Hematopoietic multipotent progenitor cell treated with erythropoietin and hydrocortisone succinate and interleukin-3 and kit ligand, for 8 days (in vitro differentiated cells): ENCODE data around the gene TMEM121.
A peak's percentile ranks its signal among the peaks of the same experiment; 100 is the strongest.
"Not testable (repeated sequence)": the region's sequence is repeated elsewhere in the genome, so short reads cannot be mapped to it uniquely, and the experiment has no call there.

Source experiments
- DNase-seq: peaks from one replicate; pipeline ENCODE4 v3.0.0-alpha.2; 2015

TMEM121 gene

GRCh38 chr14:105528586-105529318 is 2.4 kb downstream of the TMEM121 start:
- DNase-seq, result no peak

DNA sequence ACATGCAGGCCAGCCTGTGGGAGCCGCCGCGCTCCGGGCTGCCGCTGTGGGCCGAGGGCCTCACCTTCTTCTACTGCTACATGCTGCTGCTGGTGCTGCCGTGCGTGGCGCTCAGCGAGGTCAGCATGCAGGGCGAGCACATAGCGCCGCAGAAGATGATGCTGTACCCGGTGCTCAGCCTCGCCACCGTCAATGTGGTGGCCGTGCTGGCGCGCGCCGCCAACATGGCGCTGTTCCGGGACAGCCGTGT is 2.9 kb downstream of the TMEM121 start:
- DNase-seq, result no peak

GRCh38 chr14:105529569-105530284 is 3.3 kb downstream of the TMEM121 start:
- DNase-seq, result no peak

DNA sequence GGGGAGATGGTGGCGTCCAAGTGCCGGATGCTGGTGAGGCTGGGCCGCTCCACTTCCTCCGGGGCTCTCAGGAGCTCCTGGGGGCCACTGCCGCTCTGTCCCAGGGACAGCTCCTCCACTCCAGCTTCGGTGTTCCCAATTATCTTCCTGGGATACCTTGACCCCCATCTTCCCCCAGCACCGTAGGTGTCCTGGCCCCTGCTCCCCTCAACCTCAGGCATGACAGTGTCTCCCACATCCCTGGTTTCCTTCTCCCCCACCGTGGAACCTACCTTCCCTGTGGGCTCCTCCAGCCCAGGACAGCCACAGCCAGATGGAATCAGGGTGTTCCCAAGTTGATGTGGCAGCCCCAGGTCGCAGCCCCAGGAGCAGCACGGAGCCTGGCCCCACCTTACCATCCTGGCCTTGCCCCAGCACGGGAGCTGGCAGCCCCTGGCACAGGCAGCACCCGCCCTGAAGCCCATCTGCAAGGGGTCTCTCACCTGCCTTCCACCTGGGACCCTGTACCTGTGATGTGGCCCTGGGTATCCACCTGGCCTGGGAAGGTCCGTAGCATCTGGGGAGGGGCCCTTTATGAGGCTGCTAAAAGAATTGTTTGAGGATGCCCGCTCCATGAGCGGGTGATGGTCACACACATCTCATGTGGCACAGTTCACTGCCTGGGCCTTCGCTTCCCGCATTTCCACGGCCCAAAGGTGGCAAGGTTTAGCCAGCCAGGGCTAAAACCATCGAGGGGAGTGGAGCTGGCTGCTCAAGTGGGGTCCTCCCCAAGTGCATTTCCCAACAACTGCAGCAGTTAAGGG is 4.1 kb downstream of the TMEM121 start:
- no peak for DNase-seq

DNA sequence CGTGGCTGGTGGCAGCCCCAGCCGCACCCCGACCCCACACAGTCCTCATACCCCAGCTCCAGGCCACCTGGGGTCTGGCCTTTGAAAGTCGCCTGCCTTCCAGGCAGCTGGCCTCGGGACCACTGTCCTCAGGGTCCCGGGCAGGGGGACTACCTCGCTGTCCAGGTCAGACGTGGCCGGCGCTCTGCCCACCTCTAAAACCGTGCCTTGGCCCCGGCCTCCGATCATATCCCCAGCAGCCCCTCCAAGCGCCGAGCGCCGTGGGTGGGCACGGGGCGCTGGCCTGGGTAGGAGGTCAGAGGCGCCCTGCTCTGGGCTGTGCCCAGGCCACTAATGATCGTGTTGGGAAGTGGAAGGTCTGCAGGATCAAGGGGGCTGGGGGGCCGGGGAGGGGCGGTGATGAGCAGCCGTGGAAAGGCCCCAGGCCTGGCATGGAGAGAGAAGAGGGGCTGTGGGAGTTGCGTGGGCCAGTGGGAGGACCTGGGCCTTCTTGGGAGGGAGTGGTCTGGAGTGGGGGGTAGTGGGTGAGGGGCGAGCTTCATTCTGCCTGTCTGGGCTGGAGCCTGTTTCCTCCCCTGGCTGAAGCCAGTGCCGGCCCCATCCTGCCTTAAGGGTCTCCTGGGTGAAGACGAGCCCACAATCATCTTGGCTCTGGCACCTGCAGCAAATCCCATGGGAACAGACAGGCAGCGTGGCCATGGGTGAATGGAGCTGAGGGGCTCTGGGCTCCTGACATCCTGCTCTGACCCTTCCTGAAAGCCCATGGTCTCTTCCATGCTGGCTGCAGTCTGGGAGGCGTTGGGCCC is 4.9 kb downstream of the TMEM121 start:
- no peak for DNase-seq

DNA sequence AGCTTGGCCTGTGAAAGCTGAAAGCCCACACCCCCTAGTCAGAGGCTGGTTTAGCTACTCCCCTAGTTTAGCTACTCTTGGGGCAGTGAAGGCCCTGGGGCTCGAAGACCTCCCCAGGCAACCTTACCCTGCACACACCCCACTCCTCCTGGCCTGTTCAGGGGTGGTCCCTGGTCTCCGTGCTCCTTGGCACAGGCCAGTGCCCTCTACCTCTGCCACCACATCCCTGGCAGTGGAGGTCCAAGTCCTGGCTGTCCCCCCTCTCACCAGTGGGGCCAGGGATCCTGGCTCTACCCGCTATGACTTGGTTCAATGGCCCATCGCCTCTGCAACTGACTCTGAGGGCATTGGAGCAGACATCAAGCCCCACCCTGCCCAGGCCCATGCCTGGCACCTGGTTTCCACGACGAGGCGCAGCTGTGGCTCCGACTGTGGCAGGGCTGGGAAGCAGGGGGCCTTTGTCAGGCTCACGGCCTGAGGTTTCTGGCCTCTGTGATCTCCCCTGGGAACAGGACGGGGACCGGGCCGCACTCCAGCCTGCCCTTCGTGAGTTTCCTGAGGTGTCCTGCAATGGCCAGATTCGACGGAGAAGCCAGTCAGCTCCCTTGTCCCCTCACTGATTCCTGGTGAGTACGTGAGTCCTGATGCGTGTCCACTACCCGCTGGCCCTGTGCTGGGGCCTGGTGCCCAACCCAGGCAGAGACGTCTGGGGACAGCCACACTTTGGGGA is 5.7 kb downstream of the TMEM121 start:
- no peak for DNase-seq

DNA sequence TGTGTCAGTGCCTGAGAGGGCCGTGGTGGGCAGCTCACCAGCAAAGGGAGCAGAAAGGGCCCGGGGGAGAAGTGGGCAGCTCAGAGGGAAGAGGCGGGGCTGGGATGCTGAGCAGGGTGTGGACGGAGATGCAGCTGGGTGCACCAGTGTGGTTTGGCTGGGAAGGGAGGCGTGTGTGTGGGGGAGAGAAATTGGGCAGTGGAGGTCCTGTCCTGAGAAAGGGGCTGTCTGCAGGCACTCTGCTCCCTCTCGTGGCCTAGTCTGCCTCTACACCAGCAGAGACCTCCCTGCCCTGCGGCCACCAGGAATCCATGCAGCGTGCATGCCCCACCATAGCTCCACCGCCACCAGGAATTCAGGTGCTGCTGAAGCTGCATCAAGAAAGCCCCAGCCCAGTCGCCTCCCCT is 6.4 kb downstream of the TMEM121 start:
- DNase-seq, result no peak

GRCh38 chr14:105533391-105533790 is 7.0 kb downstream of the TMEM121 start:
- no peak for DNase-seq

GRCh38 chr14:105533811-105534498 is 7.6 kb downstream of the TMEM121 start:
- DNase-seq, result no peak

DNA sequence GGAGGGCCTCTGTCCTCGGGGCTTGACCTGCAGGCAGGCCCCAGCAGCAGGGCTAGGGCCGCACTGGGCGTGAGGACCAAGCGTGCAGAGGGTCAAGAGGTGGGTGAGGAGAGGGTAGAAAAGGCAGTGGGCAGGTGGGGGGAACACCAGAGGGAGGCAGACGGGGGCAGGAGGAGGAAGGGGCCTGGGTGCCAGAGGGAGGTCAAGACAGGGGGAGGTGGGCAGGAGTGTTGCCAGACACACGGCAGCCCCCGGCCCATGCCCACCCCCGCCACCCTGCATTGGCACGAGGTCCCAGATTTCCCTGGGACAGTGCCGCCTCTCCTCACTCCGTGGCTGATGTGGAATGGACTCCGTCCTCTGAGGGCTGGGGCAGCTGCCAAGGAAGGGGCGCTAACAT is 8.2 kb downstream of the TMEM121 start:
- no peak for DNase-seq

DNA sequence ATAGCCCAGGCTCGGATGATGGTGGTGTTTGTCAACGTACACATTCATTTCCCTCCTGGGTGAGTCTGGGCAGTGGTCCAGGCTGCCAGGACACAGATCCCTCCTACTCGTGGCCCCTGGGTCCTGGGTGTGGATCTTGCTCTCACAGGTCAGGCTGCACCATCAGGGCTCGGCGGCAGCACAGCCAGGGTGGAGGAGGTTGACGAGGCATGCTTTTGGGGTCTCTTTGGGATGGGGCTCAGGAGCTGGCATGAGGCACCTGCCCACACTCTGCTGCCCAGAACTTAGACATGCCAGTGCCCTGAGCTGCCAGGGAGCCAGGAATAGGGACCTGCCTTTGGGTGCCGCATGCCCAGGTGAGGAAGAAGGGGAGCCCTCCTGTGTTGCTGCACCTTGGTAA is 9.7 kb downstream of the TMEM121 start:
- no peak for DNase-seq

DNA sequence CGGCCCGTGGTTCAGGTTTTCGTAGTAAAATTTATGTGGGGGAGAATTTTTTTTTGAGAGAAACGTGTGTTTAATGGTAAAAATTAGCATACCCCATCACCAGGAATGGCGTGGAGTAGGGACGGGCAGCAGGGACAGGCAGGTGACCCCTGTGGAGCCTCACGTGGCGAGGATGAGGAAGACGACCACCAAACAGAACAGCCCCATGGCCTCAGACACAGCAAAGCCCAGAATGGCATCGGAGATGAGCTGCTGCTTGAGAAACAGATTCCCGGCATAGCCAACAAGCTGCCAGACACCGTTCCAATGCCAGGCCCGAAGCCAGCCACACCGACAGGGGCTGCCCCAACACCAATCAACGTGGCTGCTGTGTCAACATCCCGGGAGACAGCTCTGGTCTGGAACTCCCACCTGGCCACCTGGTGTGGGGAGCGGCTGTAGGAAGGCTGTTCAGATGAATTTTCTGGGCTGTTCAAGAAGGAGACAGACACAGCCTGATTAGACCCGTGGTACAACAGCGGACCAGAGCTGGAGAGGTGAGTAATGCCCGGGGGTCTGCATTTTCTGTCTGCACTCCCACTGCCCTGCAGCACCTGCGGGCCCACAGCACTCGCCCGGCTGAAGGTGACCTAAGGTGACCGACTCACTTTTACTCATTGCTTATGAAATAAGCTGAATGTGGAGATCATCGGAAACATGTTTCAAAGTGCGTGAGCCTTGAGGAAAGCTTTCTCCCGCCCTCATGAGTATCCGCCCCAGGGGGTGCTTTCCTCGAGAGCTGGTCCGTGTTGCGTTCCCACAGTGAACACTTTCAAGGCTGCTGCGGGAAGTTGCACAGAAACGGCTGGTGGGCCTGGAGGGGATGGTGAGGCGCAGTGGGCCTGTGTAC is 10.6 kb downstream of the TMEM121 start:
- DNase-seq, result no peak

GRCh38 chr14:105537580-105538474 is 11.4 kb downstream of the TMEM121 start:
- peak; percentile 35 for DNase-seq

- no peak for DNase-seq
These were observed 12.2 kb downstream of the TMEM121 start for GRCh38 chr14:105538481-105539049.

- DNase-seq, result no peak
These were observed 14.4 kb downstream of the TMEM121 start for GRCh38 chr14:105540811-105541210.

DNA sequence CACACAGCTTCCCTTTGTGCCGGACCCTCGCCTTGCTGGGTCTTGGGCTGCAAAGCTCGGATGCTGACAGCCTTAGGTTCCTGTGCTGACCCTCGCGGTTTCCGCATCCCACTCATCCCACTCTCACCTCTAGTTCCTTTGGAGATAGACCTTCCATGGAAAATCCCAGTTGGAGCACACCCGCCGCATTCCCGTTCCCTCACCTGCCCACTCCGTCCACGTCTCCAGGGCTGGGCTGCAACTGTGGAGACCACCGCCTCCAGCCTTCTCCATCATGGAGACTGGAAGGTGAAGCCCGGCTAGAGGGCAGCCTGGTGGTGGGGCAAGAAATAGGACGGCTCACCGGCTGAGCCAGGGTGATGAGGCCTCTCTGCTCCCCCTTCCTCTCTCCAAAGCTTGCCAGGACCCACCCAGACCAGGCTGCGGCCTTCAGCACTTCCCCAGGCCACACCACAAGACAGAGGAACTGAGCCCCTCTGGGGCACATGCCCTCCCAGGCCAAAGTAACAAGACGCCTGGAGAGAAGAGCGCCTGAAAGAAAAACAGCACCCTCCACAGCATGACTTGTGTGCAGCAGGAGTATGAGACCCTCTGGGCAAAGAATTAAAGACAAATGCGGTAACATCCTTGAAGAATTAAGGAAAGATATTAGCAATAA is 15.0 kb downstream of the TMEM121 start:
- DNase-seq, result no peak

GRCh38 chr14:105545676-105546075 is 19.3 kb downstream of the TMEM121 start:
- not testable (repeated sequence) for DNase-seq

- not testable (repeated sequence) for DNase-seq
These were observed 20.0 kb downstream of the TMEM121 start for GRCh38 chr14:105546410-105546809.

DNA sequence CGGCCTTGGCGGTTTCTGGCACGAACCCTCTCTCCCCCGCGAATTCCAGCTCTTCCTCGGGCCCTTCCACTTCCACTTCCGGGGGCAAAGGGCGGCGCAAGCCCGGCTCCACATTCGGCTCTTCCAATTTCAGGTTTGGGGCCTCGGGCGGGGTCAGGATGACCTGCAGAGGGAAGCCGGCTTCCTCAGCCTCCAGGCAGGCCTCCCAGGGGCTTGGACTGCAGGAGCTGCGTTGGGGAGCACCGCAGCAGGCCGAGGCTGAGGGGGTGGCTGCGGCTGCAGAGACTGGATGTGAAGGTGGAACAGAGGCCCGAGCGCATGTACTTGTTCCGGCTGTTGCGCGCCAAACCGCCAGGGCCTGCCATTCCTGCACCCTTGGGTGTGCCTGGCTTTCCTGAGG is 20.7 kb downstream of the TMEM121 start:
- DNase-seq, result not testable (repeated sequence)
